Calu3 (cell line): ENCODE measurements around the gene NRL. TPM values are rescaled to one million over a fixed set of nuclear protein-coding genes. Genes with fewer than 3 reads are reported as not detected.

Experiments used
- BruUV-seq: library from RNA; stranded (reverse); fragments of 400-500 nt; replicated peaks from 2 replicates; lab custom pipeline; 2021; lab: Mats Ljungman, UMichigan
- CTCF ChIA-PET: fragments of 300-600 bp; sonication (Branson Sonifier 250); formaldehyde crosslinking; loops from one replicate; lab custom pipeline; 2022; ENCODE audit warnings: antibody characterized with exemption; lab: Charles Lee
- DNase-seq: peaks from one replicate; pipeline ENCODE4 v3.0.0; 2022
- H3K27ac Mint-ChIP-seq: one replicate; pipeline ENCODE4 v1.8.0; 2022; ENCODE audit warnings: mixed read lengths; ENCODE audit not compliant: unreplicated experiment
- H3K27me3 Mint-ChIP-seq: one replicate; pipeline ENCODE4 v1.8.0; 2022; ENCODE audit warnings: mixed read lengths; ENCODE audit not compliant: unreplicated experiment
- H3K36me3 Mint-ChIP-seq: one replicate; pipeline ENCODE4 v1.8.0; 2022; ENCODE audit warnings: mild to moderate bottlenecking, moderate library complexity, mixed read lengths; ENCODE audit not compliant: insufficient read depth, unreplicated experiment
- H3K4me1 Mint-ChIP-seq: one replicate; pipeline ENCODE4 v1.8.0; 2022; ENCODE audit warnings: mild to moderate bottlenecking, low read depth, mixed read lengths; ENCODE audit not compliant: unreplicated experiment
- H3K4me3 Mint-ChIP-seq: one replicate; pipeline ENCODE4 v1.8.0; 2022; ENCODE audit warnings: mild to moderate bottlenecking, low read depth, moderate library complexity, mixed read lengths; ENCODE audit not compliant: unreplicated experiment
- H3K9me3 Mint-ChIP-seq: one replicate; pipeline ENCODE4 v1.8.0; 2022; ENCODE audit warnings: low read depth, mixed read lengths; ENCODE audit not compliant: unreplicated experiment
- CTCF ChIP-seq: fragments of 200-600 bp; IDR thresholded peaks from one replicate; pipeline ENCODE4 v1.8.0; 2022; ENCODE audit warnings: antibody characterized with exemption; ENCODE audit not compliant: unreplicated experiment
- intact Hi-C: fragments of 100-400 bp; cut with micrococcal nuclease; formaldehyde crosslinking; loops from one replicate; pipeline ENCODE4 v1.10.0; 2022; ENCODE audit not compliant: unreplicated experiment
- total RNA-seq: library from RNA; stranded (reverse); gene quantifications from 2 replicates; pipeline ENCODE4 v1.2.3, GENCODE V29; 2022

The NRL gene
- total RNA-seq, 1 experiment from 2014 or later = 2.3 TPM

GRCh38 chr14:24127673-24128072 lies 12.9 kb upstream of the NRL start:
- H3K4me3 Mint-ChIP-seq = no peak overlapping the region
- no peaks in the 10 kb centered on the region for H3K27me3 Mint-ChIP-seq
- DNase-seq = no peak
- no peaks in the 10 kb centered on the region for H3K9me3 Mint-ChIP-seq
- intact Hi-C loops = no loop called here
- no peak for TF ChIP-seq CTCF
- H3K36me3 Mint-ChIP-seq = peaks cover 13% of the 10 kb centered on the region
- CTCF ChIA-PET = no interaction called here
- H3K27ac Mint-ChIP-seq = no peak overlapping the region
- no TSS peak for BruUV-seq
- H3K4me1 Mint-ChIP-seq = no peaks in the 10 kb centered on the region

GRCh38 chr14:24126939-24127338 lies 12.2 kb upstream of the NRL start:
- no peaks in the 10 kb centered on the region for H3K9me3 Mint-ChIP-seq
- DNase-seq = no peak
- no peaks in the 10 kb centered on the region for H3K4me1 Mint-ChIP-seq
- no TSS peak for BruUV-seq
- CTCF ChIA-PET = interaction anchor here (0.6 to 0.7 kb wide), 2 partner anchors 82 to 115 kb away, joined by 4 to 6 read pairs; no protein-coding TSS in a partner anchor
- TF ChIP-seq CTCF = no peak
- H3K4me3 Mint-ChIP-seq = no peak overlapping the region
- no peaks in the 10 kb centered on the region for H3K27me3 Mint-ChIP-seq
- peaks cover 13% of the 10 kb centered on the region for H3K36me3 Mint-ChIP-seq
- H3K27ac Mint-ChIP-seq = no peak overlapping the region
- intact Hi-C loops = no loop called here

GRCh38 chr14:24123424-24124417 lies 9.0 kb upstream of the NRL start:
- DNase-seq = no peak
- no peaks in the 10 kb centered on the region for H3K27me3 Mint-ChIP-seq
- H3K9me3 Mint-ChIP-seq = no peaks in the 10 kb centered on the region
- no peak overlapping the region for H3K4me3 Mint-ChIP-seq
- H3K27ac Mint-ChIP-seq = no peak overlapping the region
- intact Hi-C loops = no loop called here
- CTCF ChIA-PET = no interaction called here
- no TSS peak for BruUV-seq
- peaks cover 23% of the 10 kb centered on the region for H3K36me3 Mint-ChIP-seq
- no peak for TF ChIP-seq CTCF
- H3K4me1 Mint-ChIP-seq = no peaks in the 10 kb centered on the region

GRCh38 chr14:24122898-24123297 lies 8.1 kb upstream of the NRL start:
- TF ChIP-seq CTCF = no peak
- Mint-ChIP-seq H3K9me3 (no peaks in the 10 kb centered on the region), H3K4me1 (no peaks in the 10 kb centered on the region), H3K27me3 (no peaks in the 10 kb centered on the region), H3K36me3 (peaks cover 26% of the 10 kb centered on the region), H3K4me3 (no peak overlapping the region), H3K27ac (no peak overlapping the region)
- DNase-seq = no peak
- CTCF ChIA-PET = no interaction called here
- no TSS peak for BruUV-seq
- intact Hi-C loops = no loop called here
